Endothelial cell of umbilical vein (primary cell): ENCODE measurements around the gene TXNRD1. TPM values are rescaled to one million over a fixed set of nuclear protein-coding genes. Genes with fewer than 3 reads are reported as not detected.

Experiments used
- BruUV-seq: library from RNA; stranded (reverse); fragments of 400-500 nt; replicated peaks from 2 replicates; lab custom pipeline; 2021; lab: Mats Ljungman, UMichigan
- CTCF ChIA-PET: fragments of 300-600, 350-600 bp; sonication (Branson Sonifier 250); formaldehyde crosslinking; loops from one replicate; lab custom pipeline; 2021; ENCODE audit warnings: antibody characterized with exemption, inconsistent platforms; lab: Charles Lee
- POLR2A ChIA-PET: fragments of 300-600, 350-600 bp; sonication (Branson Sonifier 250); formaldehyde crosslinking; loops from one replicate; lab custom pipeline; 2021; ENCODE audit warnings: antibody characterized with exemption, inconsistent platforms; lab: Charles Lee
- DNase-seq: peaks from one replicate; pipeline ENCODE4 v3.0.0-alpha.2; 2011; ENCODE audit warnings: low read depth, low spot score
- FAIRE-seq: peaks from 2 replicates; lab custom pipeline; 2011; peaks lifted over from hg19 to GRCh38; lab: Jason Lieb, UNC
- H2AFZ ChIP-seq: 2 replicates; pipeline ENCODE4 v1.6.0; 2012; ENCODE audit warnings: low read depth, low read length, control low read depth, inconsistent platforms
- H3K27ac ChIP-seq: 2 replicates; pipeline ENCODE4 v1.5.1; 2011; ENCODE audit warnings: low read depth, mild to moderate bottlenecking, control low read depth, low read length, moderate library complexity; ENCODE audit not compliant: insufficient read depth
- H3K27me3 ChIP-seq, 2 experiments: 2 replicates each; pipeline versions ENCODE4 v1.6.0 to v1.6.1; 2011; ENCODE audit warnings: low read length in 2 of 2, mixed read lengths in 1 of 2; ENCODE audit not compliant: control insufficient read depth in 2 of 2, insufficient read depth in 2 of 2
- H3K36me3 ChIP-seq, 2 experiments: 2 replicates in 1 of 2; 3 replicates in 1 of 2; pipeline ENCODE4 v1.5.1; 2011; ENCODE audit warnings: low read length in 2 of 2, mild to moderate bottlenecking in 1 of 2, moderate library complexity in 1 of 2; ENCODE audit not compliant: control insufficient read depth in 2 of 2, insufficient read depth in 2 of 2; ENCODE audit errors: extremely low read depth in 1 of 2
- H3K4me1 ChIP-seq: 3 replicates; pipeline ENCODE4 v1.5.1; 2011; ENCODE audit warnings: mild to moderate bottlenecking, low read length; ENCODE audit not compliant: control insufficient read depth, insufficient read depth; ENCODE audit errors: extremely low read depth
- H3K4me2 ChIP-seq: 2 replicates; pipeline ENCODE4 v1.6.1; 2011; ENCODE audit warnings: low read length, control low read depth, mixed read lengths; ENCODE audit not compliant: insufficient read depth
- H3K4me3 ChIP-seq, 3 experiments: fragments of 200-600 bp in 1 of 3; sonication (generic), shearing (Covaris generic) in 1 of 3; replicated peaks in 1 of 3; 2 replicates each; pipeline ENCODE4 v1.5.1; 2011 to 2016; ENCODE audit warnings: control low read depth in 3 of 3, low read length in 3 of 3, mild to moderate bottlenecking in 2 of 3, inconsistent platforms in 1 of 3, low read depth in 1 of 3, moderate library complexity in 1 of 3; ENCODE audit not compliant: insufficient read depth in 1 of 3
- H3K79me2 ChIP-seq: 2 replicates; pipeline ENCODE4 v1.6.0; 2012; ENCODE audit warnings: low read length, inconsistent platforms; ENCODE audit not compliant: control insufficient read depth, insufficient read depth
- H3K9ac ChIP-seq: replicated peaks from 2 replicates; pipeline ENCODE3; 2011; ENCODE audit warnings: low read length, control low read depth; ENCODE audit not compliant: insufficient read depth; ENCODE audit errors: extremely low read depth
- H3K9me1 ChIP-seq: replicated peaks from 3 replicates; pipeline ENCODE4 v1.6.0; 2011; ENCODE audit warnings: mild to moderate bottlenecking, low read length; ENCODE audit not compliant: control insufficient read depth, insufficient read depth; ENCODE audit errors: extremely low read depth
- H3K9me3 ChIP-seq: replicated peaks from 2 replicates; pipeline ENCODE4 v1.5.1; 2012; ENCODE audit warnings: low read length, inconsistent platforms; ENCODE audit not compliant: control insufficient read depth, insufficient read depth
- H4K20me1 ChIP-seq: replicated peaks from 2 replicates; pipeline ENCODE3; 2011; ENCODE audit warnings: mild to moderate bottlenecking, low read length; ENCODE audit not compliant: control insufficient read depth, insufficient read depth; ENCODE audit errors: extremely low read depth
- EZH2 ChIP-seq: IDR thresholded peaks from 2 replicates; pipeline ENCODE4 v1.6.1; 2012; ENCODE audit warnings: borderline replicate concordance, low read depth, mild to moderate bottlenecking, moderate library complexity, low read length, inconsistent platforms; ENCODE audit not compliant: severe bottlenecking
- FOS ChIP-seq: IDR thresholded peaks from 2 replicates; pipeline ENCODE4 v1.6.1; 2011; ENCODE audit warnings: mild to moderate bottlenecking, low read length, moderate library complexity, borderline replicate concordance; ENCODE audit not compliant: insufficient read depth
- GATA2 ChIP-seq: IDR thresholded peaks from 2 replicates; pipeline ENCODE4 v1.7.0; 2011; ENCODE audit warnings: low read depth, mild to moderate bottlenecking, moderate library complexity, mixed read lengths, low read length; ENCODE audit not compliant: insufficient read length, insufficient read depth
- JUN ChIP-seq: IDR thresholded peaks from 2 replicates; pipeline ENCODE4 v1.6.1; 2011; ENCODE audit warnings: borderline replicate concordance, low read depth; ENCODE audit not compliant: insufficient read length, insufficient read depth
- MAX ChIP-seq: IDR thresholded peaks from 2 replicates; pipeline ENCODE4 v1.6.1; 2011; ENCODE audit not compliant: insufficient read depth, insufficient read length
- MYC ChIP-seq: IDR thresholded peaks from one replicate; pipeline ENCODE4 v1.6.1; 2011; ENCODE audit warnings: mild to moderate bottlenecking, low read depth, low read length
- POLR2A ChIP-seq: IDR thresholded peaks from 2 replicates; pipeline ENCODE4 v1.6.1; 2012; ENCODE audit warnings: low read depth, mild to moderate bottlenecking, control low read depth, low read length
- POLR2AphosphoS5 ChIP-seq: IDR thresholded peaks from 2 replicates; pipeline ENCODE4 v1.6.1; 2012; ENCODE audit warnings: low read depth, mild to moderate bottlenecking, control low read depth, low read length, moderate library complexity; ENCODE audit not compliant: insufficient read depth
- dilution Hi-C: fragments of 300-500 bp; cut with MboI; formaldehyde crosslinking; loops from one replicate; pipeline ENCODE4 v1.15.0; 2019; ENCODE audit warnings: low sequenced_read_pairs; ENCODE audit not compliant: extremely low pct_ligation_motif_present
- intact Hi-C: fragments of 100-400 bp; cut with micrococcal nuclease; formaldehyde crosslinking; loops from one replicate; pipeline ENCODE4 v1.10.0; 2022
- polyA plus RNA-seq, 4 experiments: library from polyadenylated mRNA; depleted of rRNA in 3 of 4; stranded (reverse) in 3 of 4; unstranded in 1 of 4; fragments of >200 nt; gene quantifications; 2 replicates each; pipeline versions ENCODE4 v1.2.1 to v1.2.3, GENCODE V29; 2011 to 2012; ENCODE audit warnings: missing spikeins in 1 of 4
- total RNA-seq: library from RNA; stranded (reverse); gene quantifications from 2 replicates; pipeline ENCODE4 v1.2.3, GENCODE V29; 2021
- TF ChIP-seq, protein P1 (sequence below), 2 donors: IDR thresholded peaks; 1 replicate in 1 of 2; 2 replicates in 1 of 2; pipeline ENCODE4 v1.5.1; 2011; ENCODE audit warnings: low read length in 2 of 2, mild to moderate bottlenecking in 2 of 2, moderate library complexity in 2 of 2, control low read depth in 1 of 2, inconsistent platforms in 1 of 2, low read depth in 1 of 2; ENCODE audit not compliant: insufficient read depth in 1 of 2; ENCODE audit errors: extremely low read depth in 1 of 2

Gene TXNRD1
- total and polyA plus RNA-seq, 2 donors (not counting 3 experiments of a cell fraction or from before 2014, with no cell fraction given): 309 to 566 TPM

DNA sequence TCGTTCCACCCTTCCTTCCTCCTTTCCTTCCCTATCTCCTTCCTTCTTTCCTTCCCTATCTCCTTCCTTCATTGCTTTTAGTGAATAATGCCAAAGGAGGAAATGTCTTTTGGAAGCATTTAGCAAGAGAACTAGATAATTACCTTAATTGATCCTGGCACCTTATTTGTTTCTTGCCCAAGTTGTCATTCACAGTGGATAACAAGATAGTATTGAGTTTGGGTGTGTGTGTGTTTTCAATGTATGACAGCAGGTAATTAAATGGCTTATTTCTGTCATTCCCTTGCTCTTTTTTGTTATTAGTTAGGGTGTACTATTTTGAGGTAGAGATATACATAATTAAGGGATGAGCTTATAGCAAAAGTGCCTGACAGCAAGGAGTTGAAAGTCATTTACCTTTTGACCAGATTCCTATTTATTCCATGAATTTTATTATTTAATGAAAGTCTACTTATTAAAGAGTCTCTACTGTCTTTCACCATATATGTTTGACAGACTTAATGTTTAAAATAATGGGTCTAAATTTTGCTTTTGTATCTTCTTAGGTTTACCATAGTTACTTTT lies 118.2 kb downstream of the TXNRD1 start:
- peaks cover 3% of the 10 kb centered on the region for H4K20me1 ChIP-seq
- ChIA-PET CTCF (no interaction called here), POLR2A (interaction anchor here (0.5 kb wide), 1 partner anchor 66 kb away, joined by 10 read pairs; no protein-coding TSS in a partner anchor)
- H3K27me3 ChIP-seq: no peaks in the 10 kb centered on the region
- H3K4me1 ChIP-seq: no peaks in the 10 kb centered on the region
- no peaks in the 10 kb centered on the region for H3K9me1 ChIP-seq
- H3K4me2 ChIP-seq: no peak overlapping the region
- H3K9me3 ChIP-seq: no peaks in the 10 kb centered on the region
- H3K79me2 ChIP-seq: peaks cover 60% of the 10 kb centered on the region
- no peak overlapping the region for H3K27ac ChIP-seq
- TF ChIP-seq GATA2 (no peak), POLR2A (no peak), POLR2AphosphoS5 (no peak), MYC (no peak), FOS (no peak), MAX (no peak)
- H3K9ac ChIP-seq: no peak overlapping the region
- dilution Hi-C loops (no loop called here), intact Hi-C loops (no loop called here)
- H3K4me3 ChIP-seq: no peak overlapping the region
- no peak overlapping the region for H2AFZ ChIP-seq
- no TSS peak for BruUV-seq
- no peak for FAIRE-seq
- peaks cover 21 to 55% of the 10 kb centered on the region in 2 experiments for H3K36me3 ChIP-seq
- DNase-seq: no peak

DNA sequence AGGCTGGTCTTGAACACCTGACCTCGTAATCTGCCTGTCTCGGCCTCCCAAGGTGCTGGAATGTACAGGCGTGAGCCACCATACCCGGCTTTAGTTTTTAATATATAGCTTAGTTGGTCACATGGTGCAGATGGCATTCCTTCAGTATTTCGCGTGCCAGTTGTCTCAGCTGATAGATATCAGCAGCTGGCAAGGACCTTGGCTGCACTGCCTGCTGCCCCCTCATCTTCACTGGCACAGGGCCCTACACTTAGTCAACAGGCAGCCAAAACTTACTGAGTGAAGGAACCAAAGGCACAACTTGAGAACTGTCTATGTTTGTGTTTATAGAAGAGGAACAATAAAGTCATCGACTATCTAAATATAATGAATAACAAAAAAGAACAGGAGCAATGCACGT lies 119.0 kb downstream of the TXNRD1 start:
- Histone ChIP-seq H2AFZ (no peak overlapping the region), H3K9me1 (no peaks in the 10 kb centered on the region), H3K4me3 (no peak overlapping the region), H3K4me1 (no peaks in the 10 kb centered on the region), H3K9ac (no peak overlapping the region), H4K20me1 (peaks cover 2% of the 10 kb centered on the region), H3K36me3 (peaks cover 23 to 61% of the 10 kb centered on the region in 2 experiments), H3K79me2 (peaks cover 61% of the 10 kb centered on the region), H3K27ac (no peak overlapping the region), H3K9me3 (no peaks in the 10 kb centered on the region), H3K27me3 (no peaks in the 10 kb centered on the region), H3K4me2 (no peak overlapping the region)
- TF ChIP-seq POLR2A (no peak), MYC (no peak), FOS (no peak), MAX (no peak), POLR2AphosphoS5 (no peak), JUN (no peak), GATA2 (no peak), EZH2 (no peak)
- TF ChIP-seq, protein P1, sequence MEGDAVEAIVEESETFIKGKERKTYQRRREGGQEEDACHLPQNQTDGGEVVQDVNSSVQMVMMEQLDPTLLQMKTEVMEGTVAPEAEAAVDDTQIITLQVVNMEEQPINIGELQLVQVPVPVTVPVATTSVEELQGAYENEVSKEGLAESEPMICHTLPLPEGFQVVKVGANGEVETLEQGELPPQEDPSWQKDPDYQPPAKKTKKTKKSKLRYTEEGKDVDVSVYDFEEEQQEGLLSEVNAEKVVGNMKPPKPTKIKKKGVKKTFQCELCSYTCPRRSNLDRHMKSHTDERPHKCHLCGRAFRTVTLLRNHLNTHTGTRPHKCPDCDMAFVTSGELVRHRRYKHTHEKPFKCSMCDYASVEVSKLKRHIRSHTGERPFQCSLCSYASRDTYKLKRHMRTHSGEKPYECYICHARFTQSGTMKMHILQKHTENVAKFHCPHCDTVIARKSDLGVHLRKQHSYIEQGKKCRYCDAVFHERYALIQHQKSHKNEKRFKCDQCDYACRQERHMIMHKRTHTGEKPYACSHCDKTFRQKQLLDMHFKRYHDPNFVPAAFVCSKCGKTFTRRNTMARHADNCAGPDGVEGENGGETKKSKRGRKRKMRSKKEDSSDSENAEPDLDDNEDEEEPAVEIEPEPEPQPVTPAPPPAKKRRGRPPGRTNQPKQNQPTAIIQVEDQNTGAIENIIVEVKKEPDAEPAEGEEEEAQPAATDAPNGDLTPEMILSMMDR (IDR thresholded peaks at IDR 0.05; ENCODE audit: extremely low read depth in 1 of 2, insufficient read depth in 1 of 2, low read depth in 1 of 2, low read length in 2 of 2): no peak
- CTCF ChIA-PET: interaction anchor here (1.0 kb wide), 1 partner anchor 17 kb away, joined by 3 read pairs; no protein-coding TSS in a partner anchor
- no peak for DNase-seq
- no peak for FAIRE-seq
- BruUV-seq: no TSS peak
- intact Hi-C loops (no loop called here), dilution Hi-C loops (no loop called here)
- POLR2A ChIA-PET: no interaction called here
